H9 (cell line): ENCODE results near the gene MYO5B. TPM values are rescaled to one million over a fixed set of nuclear protein-coding genes. Genes with fewer than 3 reads are reported as not detected.

Source experiments
- DNase-seq: peaks from one replicate; pipeline ENCODE4 v3.0.0-alpha.2; 2017
- H2AFZ ChIP-seq: one replicate; pipeline ENCODE4 v1.6.1; 2013; ENCODE audit warnings: mild to moderate bottlenecking, low read length, control low read depth, moderate library complexity
- H2AK5ac ChIP-seq: 2 replicates; pipeline ENCODE4 v1.6.1; 2013; ENCODE audit warnings: low read length, control low read depth, mixed read lengths; ENCODE audit not compliant: insufficient read length
- H2BK120ac ChIP-seq: one replicate; pipeline ENCODE4 v1.6.1; 2013; ENCODE audit warnings: low read depth, mild to moderate bottlenecking, low read length, control low read depth, inconsistent platforms; ENCODE audit not compliant: poor library complexity, severe bottlenecking
- H2BK12ac ChIP-seq: 2 replicates; pipeline ENCODE4 v1.6.1; 2013; ENCODE audit warnings: low read length, control low read depth, mixed read lengths, low read depth; ENCODE audit not compliant: insufficient read length
- H2BK15ac ChIP-seq: 2 replicates; pipeline ENCODE4 v1.6.1; 2013; ENCODE audit warnings: low read depth, low read length, control low read depth
- H2BK20ac ChIP-seq: one replicate; pipeline ENCODE4 v1.6.1; 2013; ENCODE audit warnings: low read depth, mild to moderate bottlenecking, low read length, control low read depth, inconsistent platforms; ENCODE audit not compliant: poor library complexity, severe bottlenecking
- H2BK5ac ChIP-seq: 2 replicates; pipeline ENCODE4 v1.6.1; 2013; ENCODE audit warnings: low read length, control low read depth, mixed read lengths; ENCODE audit not compliant: insufficient read length
- H3K14ac ChIP-seq: 2 replicates; pipeline ENCODE4 v1.6.1; 2013; ENCODE audit warnings: low read length, control low read depth; ENCODE audit not compliant: insufficient read depth
- H3K18ac ChIP-seq: 2 replicates; pipeline ENCODE4 v1.6.1; 2013; ENCODE audit warnings: low read depth, mild to moderate bottlenecking, mixed read lengths, low read length, control low read depth; ENCODE audit not compliant: insufficient read length
- H3K23ac ChIP-seq: 2 replicates; pipeline ENCODE4 v1.6.1; 2013; ENCODE audit warnings: low read length, control low read depth, mixed read lengths, low read depth; ENCODE audit not compliant: insufficient read length
- H3K23me2 ChIP-seq: 2 replicates; pipeline ENCODE4 v1.6.1; 2013; ENCODE audit warnings: low read depth, mild to moderate bottlenecking, mixed read lengths, low read length, control low read depth; ENCODE audit not compliant: insufficient read length, poor library complexity, severe bottlenecking
- H3K27ac ChIP-seq: 2 replicates; pipeline ENCODE4 v1.5.1; 2013; ENCODE audit warnings: low read length, control low read depth, mixed read lengths, low read depth; ENCODE audit not compliant: insufficient read length
- H3K27me3 ChIP-seq: 2 replicates; pipeline ENCODE4 v1.6.1; 2013; ENCODE audit warnings: low read length, control low read depth, inconsistent platforms; ENCODE audit not compliant: insufficient read depth
- H3K4ac ChIP-seq: 2 replicates; pipeline ENCODE4 v1.6.1; 2013; ENCODE audit warnings: low read depth, mild to moderate bottlenecking, control low read depth, inconsistent platforms, low read length, moderate library complexity
- H3K4me1 ChIP-seq: 2 replicates; pipeline ENCODE4 v1.6.1; 2013; ENCODE audit warnings: low read length, control low read depth, inconsistent platforms; ENCODE audit not compliant: insufficient read depth
- H3K4me2 ChIP-seq: 2 replicates; pipeline ENCODE4 v1.6.1; 2013; ENCODE audit warnings: low read length, control low read depth, mixed read lengths; ENCODE audit not compliant: insufficient read length, insufficient read depth
- H3K56ac ChIP-seq: 2 replicates; pipeline ENCODE4 v1.6.1; 2013; ENCODE audit warnings: low read depth, mild to moderate bottlenecking, mixed read lengths, low read length, control low read depth; ENCODE audit not compliant: insufficient read length
- H3K79me1 ChIP-seq: 2 replicates; pipeline ENCODE4 v1.6.1; 2013; ENCODE audit warnings: low read depth, mild to moderate bottlenecking, moderate library complexity, low read length, control low read depth, inconsistent platforms; ENCODE audit not compliant: insufficient read depth, poor library complexity, severe bottlenecking
- H3K79me2 ChIP-seq: 2 replicates; pipeline ENCODE4 v1.6.1; 2013; ENCODE audit warnings: low read length, control low read depth, inconsistent platforms; ENCODE audit not compliant: insufficient read depth
- H3K9ac ChIP-seq: 2 replicates; pipeline ENCODE4 v1.6.1; 2013; ENCODE audit warnings: low read length, control low read depth, mixed read lengths; ENCODE audit not compliant: insufficient read length; ENCODE audit errors: extremely low read depth
- H3K9me3 ChIP-seq: one replicate; pipeline ENCODE4 v1.6.1; 2013; ENCODE audit warnings: low read depth, low read length, inconsistent platforms; ENCODE audit not compliant: control insufficient read depth
- H3T11ph ChIP-seq: one replicate; pipeline ENCODE4 v1.6.1; 2013; ENCODE audit warnings: mild to moderate bottlenecking, low read length, control low read depth, inconsistent platforms
- H4K20me1 ChIP-seq: one replicate; pipeline ENCODE4 v1.6.1; 2013; ENCODE audit not compliant: control insufficient read depth, insufficient read length, insufficient read depth
- H4K5ac ChIP-seq: 2 replicates; pipeline ENCODE4 v1.6.1; 2013; ENCODE audit warnings: low read depth, mild to moderate bottlenecking, mixed read lengths, low read length, control low read depth; ENCODE audit not compliant: insufficient read length
- H4K8ac ChIP-seq: replicated peaks from 2 replicates; pipeline ENCODE4 v1.6.1; 2013; ENCODE audit warnings: low read length, control low read depth, mixed read lengths, low read depth; ENCODE audit not compliant: insufficient read length
- H4K91ac ChIP-seq: 2 replicates; pipeline ENCODE4 v1.6.1; 2013; ENCODE audit warnings: low read depth, mild to moderate bottlenecking, moderate library complexity, mixed read lengths, low read length, control low read depth; ENCODE audit not compliant: insufficient read length
- H3K27ac Mint-ChIP-seq, 3 experiments: 2 replicates in 2 of 3; 3 replicates in 1 of 3; pipeline ENCODE4 v1.8.0; 2020 to 2021; ENCODE audit warnings: mixed read lengths in 3 of 3, mild to moderate bottlenecking in 1 of 3, moderate library complexity in 1 of 3
- H3K27me3 Mint-ChIP-seq: 2 replicates; pipeline ENCODE4 v1.8.0; 2021; ENCODE audit warnings: low read depth, mild to moderate bottlenecking, moderate library complexity, mixed read lengths
- H3K36me3 Mint-ChIP-seq, 3 experiments: 2 replicates in 2 of 3; 3 replicates in 1 of 3; pipeline ENCODE4 v1.8.0; 2020 to 2021; ENCODE audit warnings: low read depth in 3 of 3, mixed read lengths in 3 of 3; ENCODE audit not compliant: insufficient read depth in 1 of 3
- H3K4me1 Mint-ChIP-seq, 2 experiments: 2 replicates each; pipeline ENCODE4 v1.8.0; 2020; ENCODE audit warnings: mixed read lengths in 2 of 2
- H3K4me3 Mint-ChIP-seq, 2 experiments: 2 replicates in 1 of 2; 3 replicates in 1 of 2; pipeline ENCODE4 v1.8.0; 2020 to 2021; ENCODE audit warnings: mild to moderate bottlenecking in 2 of 2, mixed read lengths in 2 of 2, moderate library complexity in 1 of 2
- H3K9me3 Mint-ChIP-seq, 2 experiments: 2 replicates in 1 of 2; 3 replicates in 1 of 2; pipeline ENCODE4 v1.8.0; 2020; ENCODE audit warnings: mild to moderate bottlenecking in 2 of 2, mixed read lengths in 2 of 2, moderate library complexity in 1 of 2
- WGBS: extraction: QIAGEN DNeasy Blood & Tissue Kit; methylation state at CpG from one replicate; pipeline ENCODE4 v1.1.7; 2013; ENCODE audit warnings: missing lambda C conversion rate, low lambda C conversion rate, mixed read lengths; ENCODE audit not compliant: insufficient read length; ENCODE audit errors: extremely low coverage; 5-methylcytosine and 5-hydroxymethylcytosine counted together
- total RNA-seq: library from RNA; stranded (reverse); gene quantifications from 2 replicates; pipeline ENCODE4 v1.2.1, GENCODE V29; 2021
- TF ChIP-seq, protein P1 (sequence below): fragments of 200-600 bp; sonication (generic); conservative IDR thresholded peaks from 3 replicates; pipeline ENCODE4 v1.8.0; 2021; ENCODE audit warnings: antibody characterized with exemption, mild to moderate bottlenecking

MYO5B gene
- total RNA-seq, 1 experiment from 2014 or later: 9.3 TPM

DNA sequence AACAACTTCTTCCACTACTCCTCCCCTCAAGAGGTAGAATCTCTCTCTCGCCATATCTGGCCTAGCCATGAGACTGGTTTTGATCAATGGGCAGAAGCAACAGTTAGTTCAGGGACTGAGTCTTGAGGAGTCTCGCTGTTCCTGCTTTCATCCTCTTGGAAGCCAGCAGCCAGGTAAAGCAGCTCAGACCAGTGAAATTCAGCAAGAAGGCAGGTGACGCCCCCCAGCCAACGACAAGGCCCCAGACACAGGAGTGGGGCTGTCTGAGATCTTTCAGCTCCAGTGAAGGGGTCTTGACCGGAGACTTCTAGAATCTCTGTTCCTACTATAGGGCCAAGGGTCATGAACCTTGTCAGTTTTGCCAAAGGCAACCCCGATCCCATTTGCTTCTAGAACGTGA lies 341.9 kb downstream of the MYO5B start:
- no peak overlapping the region for H2BK120ac ChIP-seq
- no peak overlapping the region for H3K27ac ChIP-seq
- Mint-ChIP-seq H3K4me1 (peaks cover 19 to 22% of the 10 kb centered on the region in 2 experiments), H3K36me3 (peaks cover 0 to 6% (median 0%) of the 10 kb centered on the region in 3 experiments; a peak in 4 of 7 replicates), H3K9me3 (no peaks in the 10 kb centered on the region), H3K27me3 (no peaks in the 10 kb centered on the region; the same call in 1 of the 2 replicates), H3K4me3 (no peak overlapping the region), H3K27ac (no peak overlapping the region)
- no peaks in the 10 kb centered on the region for H3K27me3 ChIP-seq
- no peak overlapping the region for H3K4ac ChIP-seq
- H3K23ac ChIP-seq: no peak overlapping the region
- no peak overlapping the region for H3K18ac ChIP-seq
- TF ChIP-seq, protein P1, sequence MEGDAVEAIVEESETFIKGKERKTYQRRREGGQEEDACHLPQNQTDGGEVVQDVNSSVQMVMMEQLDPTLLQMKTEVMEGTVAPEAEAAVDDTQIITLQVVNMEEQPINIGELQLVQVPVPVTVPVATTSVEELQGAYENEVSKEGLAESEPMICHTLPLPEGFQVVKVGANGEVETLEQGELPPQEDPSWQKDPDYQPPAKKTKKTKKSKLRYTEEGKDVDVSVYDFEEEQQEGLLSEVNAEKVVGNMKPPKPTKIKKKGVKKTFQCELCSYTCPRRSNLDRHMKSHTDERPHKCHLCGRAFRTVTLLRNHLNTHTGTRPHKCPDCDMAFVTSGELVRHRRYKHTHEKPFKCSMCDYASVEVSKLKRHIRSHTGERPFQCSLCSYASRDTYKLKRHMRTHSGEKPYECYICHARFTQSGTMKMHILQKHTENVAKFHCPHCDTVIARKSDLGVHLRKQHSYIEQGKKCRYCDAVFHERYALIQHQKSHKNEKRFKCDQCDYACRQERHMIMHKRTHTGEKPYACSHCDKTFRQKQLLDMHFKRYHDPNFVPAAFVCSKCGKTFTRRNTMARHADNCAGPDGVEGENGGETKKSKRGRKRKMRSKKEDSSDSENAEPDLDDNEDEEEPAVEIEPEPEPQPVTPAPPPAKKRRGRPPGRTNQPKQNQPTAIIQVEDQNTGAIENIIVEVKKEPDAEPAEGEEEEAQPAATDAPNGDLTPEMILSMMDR: no peak
- H3K79me2 ChIP-seq: no peaks in the 10 kb centered on the region
- no peak overlapping the region for H3K56ac ChIP-seq
- peaks cover 3% of the 10 kb centered on the region; the same call in 1 of the 2 replicates for H3K4me1 ChIP-seq
- no peak overlapping the region for H3K9ac ChIP-seq
- H2BK20ac ChIP-seq: no peak overlapping the region
- H3K23me2 ChIP-seq: no peaks in the 10 kb centered on the region
- no peak overlapping the region for H2BK5ac ChIP-seq
- no peaks in the 10 kb centered on the region for H3K9me3 ChIP-seq
- H4K8ac ChIP-seq: no peak overlapping the region
- WGBS: no CpG with 5 or more reads among the region's 7 CpGs
- H3K4me2 ChIP-seq: no peak overlapping the region
- DNase-seq: no peak
- no peak overlapping the region for H2AFZ ChIP-seq
- H3K14ac ChIP-seq: no peak overlapping the region
- no peak overlapping the region for H2BK15ac ChIP-seq
- no peak overlapping the region for H3T11ph ChIP-seq
- no peak overlapping the region for H4K5ac ChIP-seq
- no peaks in the 10 kb centered on the region for H3K79me1 ChIP-seq
- H2BK12ac ChIP-seq: no peak overlapping the region
- H2AK5ac ChIP-seq: no peak overlapping the region
- no peak overlapping the region for H4K91ac ChIP-seq
- no peaks in the 10 kb centered on the region for H4K20me1 ChIP-seq
